ENCODE measurements around the gene ABCF2. TPM values are rescaled to one million over a fixed set of nuclear protein-coding genes. Genes with fewer than 3 reads are reported as not detected.

ABCF2 gene
- total and polyA plus RNA-seq, 10 of the 15 experiments (the other 5 are each of a cell fraction or from before 2014, with no cell fraction given), result 29.3 to 76.3 (median 57.1) TPM

- FAIRE-seq (peak; percentile 7), ATAC-seq (peak; percentile 69), DNase-seq (ENCODE audit: low read depth, low spot score) (peak; percentile 15)
- intact Hi-C loops (cut with micrococcal nuclease; ENCODE audit: unreplicated experiment), result loop anchor here (5.0 kb wide), 1 partner anchor 72 kb away; no protein-coding TSS in a partner anchor
- Histone ChIP-seq H3K4me3 (no peak overlapping the region; the same call in 1 of the 2 replicates), H3K27me3 (replicated peaks in 1 of 2; ENCODE audit: control insufficient read depth in 2 of 2, insufficient read depth in 2 of 2, low read length in 1 of 2) (peaks cover 15 to 24% of the 10 kb centered on the region in 2 experiments), H2AFZ (ENCODE audit: control insufficient read depth, low read depth, low read length) (no peak overlapping the region), H3K36me3 (ENCODE audit: control insufficient read depth in 2 of 2, insufficient read depth in 2 of 2, low read length in 1 of 2) (no peaks in the 10 kb centered on the region), H3K79me2 (ENCODE audit: control insufficient read depth, insufficient read depth, low read length) (no peaks in the 10 kb centered on the region), H3K27ac (ENCODE audit: control insufficient read depth, insufficient read depth) (no peak overlapping the region), H3K4me1 (ENCODE audit: control insufficient read depth, insufficient read depth, low read length) (peaks cover 16% of the 10 kb centered on the region), H4K20me1 (ENCODE audit: control insufficient read depth, insufficient read depth) (no peaks in the 10 kb centered on the region), H3K9ac (ENCODE audit: control insufficient read depth, insufficient read depth, low read length) (no peak overlapping the region), H3K4me2 (ENCODE audit: control insufficient read depth, insufficient read depth) (no peak overlapping the region), H3K9me3 (replicated peaks; ENCODE audit: control insufficient read depth, insufficient read depth, low read length) (no peaks in the 10 kb centered on the region)
- RAD21 ChIA-PET (ENCODE audit: unreplicated experiment), result interaction anchor here (0.6 to 2.6 kb wide), 5 partner anchors 12 to 1043 kb away, joined by 3 to 17 read pairs (median 11); partner anchors contain the start of genes ABCF2 and CHPF2
- 10% methylated on average over 10 of the region's 10 CpGs for WGBS (ENCODE audit: insufficient coverage, insufficient replicate concordance, low lambda C conversion rate, missing lambda C conversion rate)
- in situ Hi-C loops (cut with MboI), result no loop called here
- SMC1A ChIA-PET (ENCODE audit: uncharacterized antibody, unreplicated experiment), result interaction anchor here (1.2 to 3.4 kb wide), 7 partner anchors 11 to 120 kb away, joined by 3 to 24 read pairs (median 9); partner anchors contain the start of genes ABCF2 and CHPF2
- CTCF ChIA-PET, result interaction anchor here (0.6 to 5.3 kb wide), 46 partner anchors 8 to 418 kb away, joined by 3 to 56 read pairs (median 4); partner anchors contain the start of genes ABCB8, ABCF2, ASB10 and CHPF2
- POLR2A ChIA-PET, result interaction anchor here (1.4 to 1.5 kb wide), 2 partner anchors 12 to 17 kb away, joined by 5 read pairs; partner anchors contain the start of genes ABCF2 and CHPF2
- BruUV-seq (replicated peaks), result no TSS peak
- TF ChIP-seq ASH2L (IDR thresholded peaks at IDR 0.05; ENCODE audit: borderline replicate concordance, low read depth), result no peak
- TF ChIP-seq NR2C1 (IDR thresholded peaks at IDR 0.05), result no peak
- TF ChIP-seq JUND (IDR thresholded peaks at IDR 0.05; ENCODE audit: low read depth, low read length), result no peak
- TF ChIP-seq IKZF1 (conservative IDR thresholded peaks at IDR 0.05), result no peak
- TF ChIP-seq GABPA (IDR thresholded peaks at IDR 0.05; ENCODE audit: low read depth), result no peak
- no peak for TF ChIP-seq HSF1 (IDR thresholded peaks at IDR 0.05; ENCODE audit: low read depth, low read length)
- no peak for TF ChIP-seq TBL1XR1 (IDR thresholded peaks at IDR 0.05; ENCODE audit: low read depth, low read length)
- TF ChIP-seq STAT1 (conservative IDR thresholded peaks at IDR 0.05), result no peak
- no peak for TF ChIP-seq HDGF (IDR thresholded peaks at IDR 0.05)
- TF ChIP-seq NR2C2 (IDR thresholded peaks at IDR 0.05; ENCODE audit: borderline replicate concordance, control insufficient read depth, insufficient read length, low read depth), result no peak
- 0 out of 2 replicates have a peak, but pooled peaks have one; percentile 3 for TF ChIP-seq CREB1 (IDR thresholded peaks at IDR 0.05; ENCODE audit: low read depth)
- no peak for TF ChIP-seq ATF2 (IDR thresholded peaks at IDR 0.05; ENCODE audit: low read length)
- no peak for TF ChIP-seq NRF1 (conservative IDR thresholded peaks at IDR 0.05; ENCODE audit: low read depth, low read length)
- no peak for TF ChIP-seq TCF12 (IDR thresholded peaks at IDR 0.05; ENCODE audit: low read depth, low read length)
- no peak for TF ChIP-seq MTA3 (IDR thresholded peaks at IDR 0.05; ENCODE audit: borderline replicate concordance, low read length)
- peak; percentile 47; the same call in 1 of the 2 replicates for TF ChIP-seq SMC3 (IDR thresholded peaks at IDR 0.05; ENCODE audit: borderline replicate concordance, low read length)
- no peak for TF ChIP-seq SREBF2 (IDR thresholded peaks at IDR 0.05; ENCODE audit: low read length)
- no peak for TF ChIP-seq SMARCA5 (IDR thresholded peaks at IDR 0.05)
- no peak for TF ChIP-seq ZNF24 (IDR thresholded peaks at IDR 0.05)
- TF ChIP-seq YY1 (IDR thresholded peaks at IDR 0.05; ENCODE audit: low read depth, low read length), result 0 out of 2 replicates have a peak, but pooled peaks have one; percentile 17
- no peak for TF ChIP-seq SMAD1 (IDR thresholded peaks at IDR 0.05; ENCODE audit: low read depth, partially characterized antibody)
Observed at GRCh38 chr7:151244196-151244840, 17.3 kb upstream of the ABCF2 start.
